GM23338 (cell line): Measurements from ENCODE around the gene GHRHR.

Source experiments
- CREB1 ChIP-seq: fragments of 250-450 bp; sonication (Bioruptor Pico); IDR thresholded peaks from 2 replicates; pipeline ENCODE4 v1.5.0; 2020; ENCODE audit warnings: low read depth, mild to moderate bottlenecking, moderate library complexity
- CTCF ChIP-seq, 2 experiments: fragments of 200-600 bp in 1 of 2; sonication (generic) in 1 of 2; conservative IDR thresholded peaks; 2 replicates each; pipeline versions ENCODE4 v1.5.1 to v1.6.1; 2016 to 2017; ENCODE audit warnings: antibody characterized with exemption in 2 of 2, low read depth in 2 of 2, mild to moderate bottlenecking in 2 of 2, moderate library complexity in 1 of 2
- ETS1 ChIP-seq: IDR thresholded peaks from 2 replicates; pipeline ENCODE4 v1.6.1; 2016; ENCODE audit warnings: antibody characterized with exemption
- EZH2 ChIP-seq: fragments of 200-600 bp; sonication (generic); IDR thresholded peaks from one replicate; pipeline ENCODE4 v1.8.0; 2017; ENCODE audit warnings: antibody characterized with exemption, mild to moderate bottlenecking, low read depth; ENCODE audit not compliant: unreplicated experiment
- EZH2phosphoT487 ChIP-seq: fragments of 200-600 bp; sonication (generic); IDR thresholded peaks from one replicate; pipeline ENCODE4 v1.8.1; 2018; ENCODE audit warnings: antibody characterized with exemption; ENCODE audit not compliant: unreplicated experiment
- JUNB ChIP-seq: IDR thresholded peaks from one replicate; pipeline ENCODE4 v1.6.1; 2016; ENCODE audit warnings: antibody characterized with exemption; ENCODE audit not compliant: unreplicated experiment
- NANOG ChIP-seq: IDR thresholded peaks from 2 replicates; pipeline ENCODE4 v1.6.1; 2016; ENCODE audit warnings: antibody characterized with exemption, borderline replicate concordance
- POLR2AphosphoS5 ChIP-seq: IDR thresholded peaks from 2 replicates; pipeline ENCODE4 v1.6.1; 2016; ENCODE audit warnings: antibody characterized with exemption, low read depth
- REST ChIP-seq: IDR thresholded peaks from one replicate; pipeline ENCODE4 v1.6.1; 2018; ENCODE audit warnings: antibody characterized with exemption; ENCODE audit not compliant: unreplicated experiment
- STAT1 ChIP-seq: IDR thresholded peaks from one replicate; pipeline ENCODE4 v1.6.1; 2016; ENCODE audit warnings: antibody characterized with exemption; ENCODE audit not compliant: unreplicated experiment
- ZNF114 ChIP-seq: fragments of 250-450 bp; sonication (Bioruptor Pico); IDR thresholded peaks from 2 replicates; pipeline ENCODE4 v1.5.0; 2020; ENCODE audit warnings: mild to moderate bottlenecking, moderate library complexity
- ZNF331 ChIP-seq: fragments of 250-450 bp; sonication (Bioruptor Pico); IDR thresholded peaks from 2 replicates; pipeline ENCODE4 v1.5.0; 2020; ENCODE audit warnings: low read depth, mild to moderate bottlenecking, moderate library complexity

GRCh38 chr7:30975256-30975899, 11.6 kb downstream of the GHRHR start:
- TF ChIP-seq EZH2phosphoT487 (no peak), EZH2 (no peak), NANOG (no peak), CTCF (conservative IDR thresholded peaks at IDR 0.05; ENCODE audit: low read depth in 2 of 2) (no peak), JUNB (no peak), REST (no peak), POLR2AphosphoS5 (no peak), ETS1 (no peak), CREB1 (CRISPR knock-in tag) (no peak), STAT1 (no peak), ZNF331 (CRISPR knock-in tag) (no peak), ZNF114 (no peak)
